Measurements from ENCODE around the gene BPGM.

The BPGM gene

DNA sequence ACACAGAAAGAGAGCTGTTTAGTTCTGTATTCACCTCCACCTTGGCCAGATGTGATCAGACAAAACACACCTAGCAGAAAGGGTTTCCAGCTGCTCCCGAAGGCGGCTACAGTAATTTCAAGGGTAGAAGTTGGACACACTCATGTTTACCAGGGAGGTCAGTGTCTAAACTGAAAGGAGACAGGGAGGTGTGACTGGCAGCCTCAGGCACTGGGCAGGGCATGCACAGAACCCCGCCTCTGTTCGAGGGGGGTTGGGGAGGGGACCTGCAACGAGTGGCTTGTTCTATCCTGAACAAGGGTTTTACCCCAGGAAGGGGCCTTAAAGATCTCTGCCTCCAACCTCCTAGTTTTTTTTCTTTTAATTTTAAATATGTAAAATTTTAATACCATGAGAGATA lies 49.6 kb downstream of the BPGM start:
- no peaks in the 10 kb centered on the region for H3K27me3 ChIP-seq
- H3K4me3 ChIP-seq (ENCODE audit: low read depth, low read length), result no peak overlapping the region
- no peaks in the 10 kb centered on the region for H3K4me1 ChIP-seq
- H3K9me3 ChIP-seq, result no peaks in the 10 kb centered on the region
- TF ChIP-seq, protein P1, sequence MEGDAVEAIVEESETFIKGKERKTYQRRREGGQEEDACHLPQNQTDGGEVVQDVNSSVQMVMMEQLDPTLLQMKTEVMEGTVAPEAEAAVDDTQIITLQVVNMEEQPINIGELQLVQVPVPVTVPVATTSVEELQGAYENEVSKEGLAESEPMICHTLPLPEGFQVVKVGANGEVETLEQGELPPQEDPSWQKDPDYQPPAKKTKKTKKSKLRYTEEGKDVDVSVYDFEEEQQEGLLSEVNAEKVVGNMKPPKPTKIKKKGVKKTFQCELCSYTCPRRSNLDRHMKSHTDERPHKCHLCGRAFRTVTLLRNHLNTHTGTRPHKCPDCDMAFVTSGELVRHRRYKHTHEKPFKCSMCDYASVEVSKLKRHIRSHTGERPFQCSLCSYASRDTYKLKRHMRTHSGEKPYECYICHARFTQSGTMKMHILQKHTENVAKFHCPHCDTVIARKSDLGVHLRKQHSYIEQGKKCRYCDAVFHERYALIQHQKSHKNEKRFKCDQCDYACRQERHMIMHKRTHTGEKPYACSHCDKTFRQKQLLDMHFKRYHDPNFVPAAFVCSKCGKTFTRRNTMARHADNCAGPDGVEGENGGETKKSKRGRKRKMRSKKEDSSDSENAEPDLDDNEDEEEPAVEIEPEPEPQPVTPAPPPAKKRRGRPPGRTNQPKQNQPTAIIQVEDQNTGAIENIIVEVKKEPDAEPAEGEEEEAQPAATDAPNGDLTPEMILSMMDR (IDR thresholded peaks at IDR 0.05; ENCODE audit: low read depth, low read length), result no peak
- DNase-seq, result no peak
- H3K36me3 ChIP-seq, result no peaks in the 10 kb centered on the region

DNA sequence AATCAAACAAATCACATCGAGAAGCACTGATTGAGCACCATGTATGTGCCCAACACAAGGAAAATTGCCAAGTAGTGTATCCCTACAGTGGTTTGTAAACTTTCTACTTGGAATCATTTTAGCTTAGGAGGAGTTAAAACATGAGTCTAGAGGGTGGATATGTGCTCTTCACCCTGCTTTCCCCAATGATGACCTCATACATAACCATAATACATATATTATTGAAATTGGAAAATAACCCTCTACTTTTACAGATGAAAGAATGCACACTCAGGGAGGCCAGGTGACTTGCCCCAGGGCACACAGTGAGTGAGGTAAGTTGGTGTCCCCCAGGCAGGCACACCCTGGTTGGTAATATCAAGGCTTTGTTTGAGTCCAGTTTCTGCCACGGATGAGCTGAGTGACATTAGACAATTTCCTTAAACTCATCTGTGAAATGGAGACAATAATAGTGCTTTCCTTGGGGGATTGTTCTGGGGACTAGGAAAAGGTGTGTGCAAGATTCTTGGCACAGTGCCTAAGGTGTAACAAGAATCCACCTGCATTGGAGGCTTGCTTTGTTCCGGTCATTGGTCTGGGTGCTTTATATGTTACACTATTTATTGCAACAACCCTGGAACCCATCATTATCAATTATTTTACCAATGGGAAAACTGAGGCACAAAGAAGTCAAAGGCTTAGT lies 50.7 kb downstream of the BPGM start:
- Histone ChIP-seq H3K4me3 (ENCODE audit: low read depth, low read length) (no peak overlapping the region), H3K27me3 (peaks cover 4% of the 10 kb centered on the region; the same call in 1 of the 2 replicates), H3K36me3 (no peaks in the 10 kb centered on the region), H3K4me1 (no peaks in the 10 kb centered on the region), H3K9me3 (no peaks in the 10 kb centered on the region)
- no peak for DNase-seq
- TF ChIP-seq, protein P1 (IDR thresholded peaks at IDR 0.05; ENCODE audit: low read depth, low read length), result no peak

DNA sequence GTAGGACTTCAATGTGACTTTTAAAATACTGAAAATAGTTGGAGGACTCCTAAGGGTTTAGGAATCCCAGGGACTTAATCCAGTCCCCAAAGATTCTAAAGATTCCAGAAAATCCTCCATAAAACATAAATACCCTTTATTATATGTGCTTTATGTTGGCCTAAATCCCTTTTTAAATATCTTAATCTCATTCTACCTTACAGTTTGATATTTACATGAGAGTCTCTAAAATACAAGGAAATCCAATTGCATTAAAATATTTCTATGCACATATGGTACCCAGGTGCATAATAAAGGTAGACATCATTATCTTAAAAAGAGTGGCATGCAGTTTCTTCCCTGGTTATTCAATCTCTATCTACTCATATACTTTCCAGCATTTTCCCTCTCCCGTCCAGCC lies 51.8 kb downstream of the BPGM start:
- no peaks in the 10 kb centered on the region for H3K36me3 ChIP-seq
- no peak for DNase-seq
- H3K9me3 ChIP-seq, result no peaks in the 10 kb centered on the region
- H3K27me3 ChIP-seq, result peaks cover 4% of the 10 kb centered on the region; the same call in 1 of the 2 replicates
- no peaks in the 10 kb centered on the region for H3K4me1 ChIP-seq
- TF ChIP-seq, protein P1 (IDR thresholded peaks at IDR 0.05; ENCODE audit: low read depth, low read length), result no peak
- no peak overlapping the region for H3K4me3 ChIP-seq (ENCODE audit: low read depth, low read length)

DNA sequence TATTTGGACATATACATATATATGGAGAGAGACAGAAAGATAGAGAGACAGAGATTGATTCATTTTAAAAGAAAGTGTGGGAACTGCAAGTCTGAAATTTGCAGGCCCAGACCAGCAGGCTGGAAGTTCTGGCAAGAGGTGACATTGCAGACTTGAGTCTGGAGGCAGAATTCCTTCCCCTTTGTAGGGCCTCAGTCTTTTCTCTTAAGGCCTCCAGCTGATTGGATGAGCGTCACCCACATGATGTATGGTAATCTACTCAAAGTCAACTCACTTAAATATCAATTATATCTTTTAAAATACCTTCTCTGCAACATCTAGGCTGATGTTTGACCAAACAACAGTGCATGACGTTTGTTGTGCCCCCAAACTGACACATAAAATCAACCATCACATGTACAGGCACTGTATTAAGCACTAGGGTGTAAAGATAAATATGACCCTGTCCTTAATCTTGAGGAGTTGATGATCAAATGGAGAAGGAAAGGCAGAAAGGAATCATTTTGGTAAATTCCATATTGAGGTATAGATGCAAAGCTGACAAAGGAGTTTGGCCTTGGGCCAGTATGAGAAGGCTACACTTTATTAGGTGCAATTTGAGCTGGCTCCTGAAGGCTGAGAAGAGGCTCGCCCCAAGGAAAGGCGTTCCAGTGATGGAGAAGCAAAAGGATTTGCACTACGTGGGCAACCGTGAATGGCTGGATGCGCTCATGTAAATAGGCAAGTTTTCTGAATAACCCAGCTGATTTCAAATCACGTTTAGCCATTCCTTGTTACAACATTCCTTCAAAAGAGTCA lies 52.6 kb downstream of the BPGM start:
- no peaks in the 10 kb centered on the region for H3K9me3 ChIP-seq

DNA sequence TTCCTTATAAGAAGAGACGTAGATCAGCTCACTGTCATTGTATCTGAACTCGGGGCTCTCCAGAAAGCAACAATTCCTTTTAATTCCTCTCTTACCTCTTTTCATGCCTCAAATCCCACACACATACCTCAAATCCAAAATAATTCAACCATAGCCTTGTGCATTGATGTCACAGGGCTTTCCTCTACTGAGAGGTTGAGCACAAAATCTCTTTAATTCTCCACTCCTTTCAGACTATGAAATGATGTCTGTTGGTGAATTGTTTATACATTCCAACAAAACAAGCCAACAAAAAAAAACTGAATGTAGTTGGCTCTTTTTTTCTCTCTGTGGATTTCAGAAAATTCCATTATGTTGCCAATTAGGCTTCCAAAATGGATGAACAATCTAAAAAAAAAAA lies 53.2 kb downstream of the BPGM start:
- H3K27me3 ChIP-seq, result peaks cover 7% of the 10 kb centered on the region
- H3K4me1 ChIP-seq, result no peaks in the 10 kb centered on the region
- H3K9me3 ChIP-seq, result no peaks in the 10 kb centered on the region
- H3K36me3 ChIP-seq, result no peaks in the 10 kb centered on the region
- no peak overlapping the region for H3K4me3 ChIP-seq (ENCODE audit: low read depth, low read length)
- TF ChIP-seq, protein P1 (IDR thresholded peaks at IDR 0.05; ENCODE audit: low read depth, low read length), result no peak
- DNase-seq, result no peak

More for the DNA sequence above, 52.6 kb downstream of the BPGM start:
- Histone ChIP-seq H3K36me3 (no peaks in the 10 kb centered on the region), H3K4me1 (no peaks in the 10 kb centered on the region), H3K27me3 (peaks cover 4% of the 10 kb centered on the region; the same call in 1 of the 2 replicates), H3K4me3 (ENCODE audit: low read depth, low read length) (no peak overlapping the region)
- TF ChIP-seq, protein P1 (IDR thresholded peaks at IDR 0.05; ENCODE audit: low read depth, low read length), result no peak
- no peak for DNase-seq

DNA sequence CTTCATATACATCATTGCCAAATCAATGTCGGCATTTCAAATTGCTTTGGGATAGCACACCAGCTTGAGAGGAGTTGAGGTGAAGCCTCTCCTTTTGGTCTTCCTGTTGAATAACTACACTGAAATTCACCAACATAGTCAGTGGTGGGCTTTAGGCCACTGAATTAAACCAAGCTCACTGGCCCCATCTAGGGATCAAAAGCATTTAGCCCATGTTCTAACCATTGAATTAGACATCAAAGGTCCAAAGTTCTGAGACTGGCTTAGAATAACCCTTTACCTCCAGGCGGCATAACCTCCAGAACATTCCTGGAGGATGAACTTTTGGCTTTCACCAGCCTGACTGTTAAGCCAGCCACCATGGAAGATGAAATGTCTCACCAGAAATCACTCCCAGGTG lies 54.6 kb downstream of the BPGM start:
- H3K27me3 ChIP-seq, result peaks cover 12% of the 10 kb centered on the region
- DNase-seq, result peak; percentile 25

More for the DNA sequence above, 54.6 kb downstream of the BPGM start:
- Histone ChIP-seq H3K4me1 (no peaks in the 10 kb centered on the region), H3K9me3 (no peaks in the 10 kb centered on the region), H3K36me3 (no peaks in the 10 kb centered on the region), H3K4me3 (ENCODE audit: low read depth, low read length) (no peak overlapping the region)
- TF ChIP-seq, protein P1 (IDR thresholded peaks at IDR 0.05; ENCODE audit: low read depth, low read length), result peak; percentile 65

All from BE2C (cell line).